HUES6 (cell line): ENCODE results near the gene CCDC106.

Experiments used
- H3K27ac ChIP-seq: 2 replicates; pipeline ENCODE4 v1.7.0; 2013; ENCODE audit warnings: low read depth, mild to moderate bottlenecking, low read length, inconsistent platforms
- H3K27me3 ChIP-seq: 2 replicates; pipeline ENCODE4 v1.6.1; 2013; ENCODE audit warnings: low read length; ENCODE audit not compliant: control insufficient read depth, insufficient read depth
- H3K36me3 ChIP-seq: 2 replicates; pipeline ENCODE4 v1.6.1; 2013; ENCODE audit warnings: low read length; ENCODE audit not compliant: control insufficient read depth, insufficient read depth
- H3K4me1 ChIP-seq: 2 replicates; pipeline ENCODE4 v1.6.1; 2013; ENCODE audit warnings: low read length; ENCODE audit not compliant: control insufficient read depth, insufficient read depth
- H3K4me3 ChIP-seq: 2 replicates; pipeline ENCODE4 v1.5.1; 2013; ENCODE audit warnings: low read depth, low read length
- H3K9ac ChIP-seq: one replicate; pipeline ENCODE4 v1.6.1; 2013; ENCODE audit warnings: mild to moderate bottlenecking, low read length
- H3K9me3 ChIP-seq: 2 replicates; pipeline ENCODE4 v1.6.1; 2013; ENCODE audit warnings: low read depth, low read length; ENCODE audit not compliant: control insufficient read depth, insufficient read depth

CCDC106 gene

GRCh38 chr19:55696301-55697068 is 48.5 kb downstream of the CCDC106 start:
- Histone ChIP-seq H3K27me3 (no peaks in the 10 kb centered on the region), H3K9me3 (no peaks in the 10 kb centered on the region; the same call in 1 of the 2 replicates), H3K4me1 (no peaks in the 10 kb centered on the region), H3K9ac (no peak overlapping the region), H3K4me3 (no peak overlapping the region), H3K36me3 (peaks cover 74% of the 10 kb centered on the region), H3K27ac (no peak overlapping the region)

- H3K36me3 ChIP-seq, result peaks cover 72% of the 10 kb centered on the region
- no peaks in the 10 kb centered on the region for H3K4me1 ChIP-seq
- no peak overlapping the region for H3K9ac ChIP-seq
- H3K27me3 ChIP-seq, result no peaks in the 10 kb centered on the region
- no peaks in the 10 kb centered on the region; the same call in 1 of the 2 replicates for H3K9me3 ChIP-seq
- no peak overlapping the region for H3K4me3 ChIP-seq
- H3K27ac ChIP-seq, result no peak overlapping the region
Observed at GRCh38 chr19:55697069-55697440, 49.0 kb downstream of the CCDC106 start.

DNA sequence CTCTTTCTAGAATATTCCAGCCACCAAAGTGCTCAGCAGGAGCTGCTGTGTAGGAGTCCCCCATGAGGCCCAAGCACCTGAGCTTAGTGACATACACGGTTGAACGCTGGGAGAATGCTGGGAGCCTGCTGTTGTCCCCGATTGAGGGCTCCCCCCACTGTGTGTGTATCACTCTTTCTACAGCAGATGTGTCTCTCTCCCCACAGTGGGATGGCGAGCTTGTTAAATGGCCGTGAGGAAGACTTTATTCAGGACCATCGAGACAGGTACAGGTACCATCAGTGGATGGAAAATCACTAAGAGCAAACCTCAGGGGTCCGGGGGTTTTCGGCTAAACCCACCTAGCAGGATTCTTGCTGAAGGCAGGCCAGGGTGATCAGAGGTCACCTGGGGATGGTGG is 49.7 kb downstream of the CCDC106 start:
- H3K9me3 ChIP-seq, result no peaks in the 10 kb centered on the region; the same call in 1 of the 2 replicates
- no peaks in the 10 kb centered on the region for H3K27me3 ChIP-seq
- peaks cover 68% of the 10 kb centered on the region for H3K36me3 ChIP-seq
- no peak overlapping the region for H3K27ac ChIP-seq
- no peak overlapping the region for H3K4me3 ChIP-seq
- no peaks in the 10 kb centered on the region for H3K4me1 ChIP-seq
- no peak overlapping the region for H3K9ac ChIP-seq

GRCh38 chr19:55698256-55698655 is 50.2 kb downstream of the CCDC106 start:
- no peaks in the 10 kb centered on the region for H3K4me1 ChIP-seq
- no peaks in the 10 kb centered on the region; the same call in 1 of the 2 replicates for H3K9me3 ChIP-seq
- H3K27me3 ChIP-seq, result no peaks in the 10 kb centered on the region
- no peak overlapping the region for H3K27ac ChIP-seq
- H3K36me3 ChIP-seq, result peaks cover 62% of the 10 kb centered on the region
- no peak overlapping the region for H3K4me3 ChIP-seq
- H3K9ac ChIP-seq, result no peak overlapping the region

- peaks cover 53% of the 10 kb centered on the region for H3K36me3 ChIP-seq
- no peak overlapping the region for H3K27ac ChIP-seq
- no peaks in the 10 kb centered on the region; the same call in 1 of the 2 replicates for H3K9me3 ChIP-seq
- no peaks in the 10 kb centered on the region for H3K27me3 ChIP-seq
- no peaks in the 10 kb centered on the region for H3K4me1 ChIP-seq
- H3K4me3 ChIP-seq, result no peak overlapping the region
- no peak overlapping the region for H3K9ac ChIP-seq
Observed at GRCh38 chr19:55699221-55699620, 51.2 kb downstream of the CCDC106 start.

- Histone ChIP-seq H3K4me3 (no peak overlapping the region), H3K27me3 (no peaks in the 10 kb centered on the region), H3K4me1 (no peaks in the 10 kb centered on the region), H3K36me3 (peaks cover 46% of the 10 kb centered on the region), H3K27ac (no peak overlapping the region), H3K9ac (no peak overlapping the region), H3K9me3 (peaks cover 5% of the 10 kb centered on the region; the same call in 1 of the 2 replicates)
Observed at GRCh38 chr19:55700813-55701212, 52.8 kb downstream of the CCDC106 start.

DNA sequence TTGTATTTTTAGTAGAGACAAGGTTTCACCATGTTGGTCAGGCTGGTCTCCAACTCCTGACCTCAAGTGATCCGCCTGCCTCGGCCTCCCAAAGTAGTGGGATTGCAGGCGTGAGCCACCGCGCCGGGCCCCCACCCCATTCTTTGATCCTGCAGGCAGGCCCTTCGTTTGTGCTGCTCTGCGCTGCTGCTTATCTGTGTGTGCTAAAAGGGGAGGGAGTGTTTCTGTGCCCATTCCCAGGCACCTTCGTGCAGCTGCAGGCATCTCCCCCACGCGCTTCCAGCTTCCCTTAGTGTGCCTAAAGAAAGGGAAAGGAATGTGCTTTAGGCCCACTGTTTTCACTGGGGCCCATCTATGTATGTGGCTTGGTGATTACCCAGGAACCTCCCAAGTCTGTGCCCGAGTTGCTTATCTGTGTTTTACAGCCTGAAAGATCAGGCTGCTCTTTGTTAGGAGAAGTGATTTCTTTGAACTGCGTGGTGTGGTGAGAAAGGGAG is 54.2 kb downstream of the CCDC106 start:
- Histone ChIP-seq H3K27ac (no peak overlapping the region), H3K27me3 (no peaks in the 10 kb centered on the region), H3K36me3 (peaks cover 32% of the 10 kb centered on the region), H3K9me3 (peaks cover 5% of the 10 kb centered on the region; the same call in 1 of the 2 replicates), H3K9ac (no peak overlapping the region), H3K4me1 (no peaks in the 10 kb centered on the region), H3K4me3 (no peak overlapping the region)
